HG03108 (cell line): ENCODE measurements around the gene DUSP1.
"Not testable (repeated sequence)": the region's sequence is repeated elsewhere in the genome, so short reads cannot be mapped to it uniquely, and the experiment has no call there.

Source experiments
- ATAC-seq: cut with Tn5 transposase; IDR thresholded peaks from one replicate; pipeline ENCODE4 v1.9.1; 2021; ENCODE audit warnings: moderate library complexity; ENCODE audit not compliant: unreplicated experiment

Gene DUSP1

GRCh38 chr5:172770675-172771438 is at the start of gene DUSP1:
Gene DUSP1, minus strand, starts transcription at chr5:172771195. Its CDS starts 243 bp downstream, at chr5:172770952.
- peak; percentile 42 for ATAC-seq

DNA sequence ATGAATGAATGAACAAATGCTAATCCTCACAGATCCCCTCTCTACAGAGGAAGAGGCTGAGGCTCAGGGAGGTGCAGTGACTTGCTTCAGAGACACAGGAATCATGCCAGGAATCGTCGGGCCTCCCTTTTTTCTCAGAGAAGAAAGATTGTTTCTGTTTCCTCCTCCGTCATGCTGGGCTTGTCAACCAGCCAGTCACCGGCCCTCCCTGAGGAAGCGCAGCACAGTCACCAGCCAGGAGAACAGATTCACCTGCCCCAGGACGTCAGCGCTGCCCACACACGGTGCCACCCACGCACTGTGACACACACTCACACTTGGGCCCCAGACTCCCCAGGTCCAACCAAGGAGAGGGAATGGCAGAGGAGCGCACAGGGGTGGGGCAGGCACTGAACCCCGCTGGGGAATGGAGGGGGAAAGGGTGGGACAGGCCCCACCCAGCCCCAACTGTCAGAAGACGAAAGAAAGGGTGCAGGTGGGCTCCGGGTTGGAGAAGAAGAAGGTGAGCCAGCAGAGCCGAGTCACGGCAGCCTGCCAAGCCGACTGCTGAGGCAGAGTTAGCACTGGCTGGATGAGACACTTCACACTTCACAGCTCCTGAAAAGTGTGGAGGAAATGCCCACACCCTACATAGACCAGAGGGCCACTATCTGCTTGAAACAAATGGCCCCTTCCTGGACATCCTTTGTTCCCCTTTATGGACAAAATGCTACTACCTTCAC is 49.2 kb upstream of the DUSP1 start:
- no peak for ATAC-seq

- ATAC-seq, result no peak
These were observed 48.6 kb upstream of the DUSP1 start for GRCh38 chr5:172819569-172819968.

DNA sequence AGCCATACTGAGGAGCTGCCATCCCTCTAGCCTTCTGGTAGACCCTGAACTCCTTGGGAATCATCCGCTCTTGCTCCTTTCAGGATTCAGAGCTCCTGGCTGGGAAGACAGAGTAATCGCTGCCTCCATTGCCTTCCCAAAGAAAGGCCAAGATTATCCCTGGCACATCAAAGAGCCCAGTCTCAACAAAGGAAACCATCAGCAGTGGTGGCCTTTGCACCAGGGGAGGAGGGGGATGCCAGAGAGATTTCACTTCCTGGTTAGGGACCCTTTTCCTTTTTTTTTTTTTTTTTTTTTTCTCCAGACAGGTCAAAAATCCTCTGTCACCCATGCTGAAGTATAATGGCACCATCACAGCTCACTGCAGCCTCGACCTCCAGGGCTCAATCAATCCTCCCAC is 47.1 kb upstream of the DUSP1 start:
- ATAC-seq, result no peak

GRCh38 chr5:172817664-172818063 is 46.7 kb upstream of the DUSP1 start:
- no peak for ATAC-seq

DNA sequence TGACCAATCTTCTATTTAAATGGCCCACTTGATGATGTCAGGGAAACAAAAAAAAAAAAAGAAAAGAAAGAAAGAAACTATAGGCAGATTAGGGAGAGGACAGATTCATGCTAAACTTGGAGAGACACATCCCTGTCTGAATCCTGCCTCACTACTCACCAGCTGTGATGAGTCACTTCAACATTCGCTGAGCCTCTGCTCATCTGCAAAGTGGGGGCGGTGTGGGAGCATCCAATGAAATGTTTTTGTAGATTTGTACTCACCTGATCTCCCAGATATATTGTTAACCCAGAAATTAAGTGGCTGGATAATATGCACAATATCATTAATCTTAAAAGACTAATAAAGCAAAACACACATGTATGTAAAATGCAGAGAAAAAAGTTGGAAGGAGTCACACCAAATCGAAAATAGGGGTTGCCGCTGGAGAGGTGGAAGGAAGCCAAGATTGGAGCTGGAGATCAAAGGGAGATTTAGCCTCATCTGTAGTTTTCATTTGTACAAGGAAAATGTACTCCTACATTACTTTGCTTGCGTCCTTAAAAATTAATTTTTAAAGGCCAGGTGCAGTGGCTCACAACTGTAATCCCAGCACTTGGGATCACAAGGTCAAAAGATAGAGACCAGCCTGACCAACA is 46.0 kb upstream of the DUSP1 start:
- no peak for ATAC-seq

DNA sequence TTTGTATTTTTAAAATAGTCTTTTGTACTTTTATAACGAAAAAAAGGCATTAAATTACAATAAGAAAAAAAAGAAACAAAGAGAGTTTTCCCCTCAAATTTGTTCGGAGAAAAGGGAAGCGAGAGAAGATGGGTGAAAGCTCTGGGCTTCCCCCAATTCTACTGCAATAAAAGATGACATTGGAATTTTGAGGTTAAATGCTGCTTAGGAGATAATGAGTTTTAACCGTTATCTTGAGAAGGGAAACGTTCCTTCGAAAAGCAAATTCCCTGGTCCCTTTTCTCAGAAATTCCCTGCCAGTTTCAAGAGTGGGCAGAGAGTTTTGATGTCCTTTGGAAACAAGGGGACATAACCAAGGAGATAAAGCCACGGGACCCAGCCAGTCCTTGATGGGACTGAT is 44.6 kb upstream of the DUSP1 start:
- ATAC-seq, result no peak

DNA sequence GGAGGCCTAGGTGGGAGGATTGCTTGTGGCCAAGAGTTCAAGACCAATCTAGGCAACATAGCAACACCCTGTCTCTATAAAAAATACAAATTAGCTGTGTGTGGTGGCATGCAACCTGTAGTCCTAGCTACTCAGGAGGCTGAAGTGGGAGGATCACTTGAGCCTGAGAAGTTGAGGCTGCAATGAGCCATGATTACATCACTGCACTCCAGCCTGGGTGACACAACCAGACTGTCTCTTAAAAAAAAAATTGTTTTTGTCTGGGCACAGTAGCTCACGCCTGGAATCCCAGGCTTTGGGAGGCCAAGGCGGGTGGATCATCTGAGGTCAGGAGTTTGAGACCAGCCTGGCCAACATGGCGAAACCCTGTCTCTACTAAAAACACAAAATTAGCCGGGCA is 40.0 kb upstream of the DUSP1 start:
- ATAC-seq, result not testable (repeated sequence)

DNA sequence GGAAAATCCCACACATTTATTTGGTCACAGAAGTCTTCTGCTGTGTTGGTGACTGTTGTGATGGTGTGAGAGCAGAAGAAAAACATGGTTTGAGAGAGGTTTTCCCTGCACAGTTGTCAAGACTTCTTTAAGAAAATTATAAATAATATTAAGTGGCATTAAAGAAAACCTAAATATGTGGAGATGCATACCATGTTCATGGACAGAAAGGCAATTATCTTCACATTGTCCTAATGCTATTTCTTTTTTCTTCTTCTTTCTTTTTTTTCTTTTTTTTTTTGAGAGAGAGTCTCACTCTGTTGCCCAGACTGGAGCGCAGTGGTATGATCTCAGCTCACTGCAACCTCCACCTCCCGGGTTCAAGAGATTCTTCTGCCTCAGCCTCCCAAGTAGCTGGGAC is 38.8 kb upstream of the DUSP1 start:
- no peak for ATAC-seq

- ATAC-seq, result no peak
These were observed 36.8 kb upstream of the DUSP1 start for GRCh38 chr5:172807766-172808311.

GRCh38 chr5:172806897-172807672 is 36.1 kb upstream of the DUSP1 start:
- ATAC-seq, result peak; percentile 93

- no peak for ATAC-seq
These were observed 34.8 kb upstream of the DUSP1 start for GRCh38 chr5:172805736-172806255.

GRCh38 chr5:172805018-172805683 is 34.2 kb upstream of the DUSP1 start:
- ATAC-seq, result no peak

GRCh38 chr5:172802567-172803176 is 31.7 kb upstream of the DUSP1 start:
- no peak for ATAC-seq

GRCh38 chr5:172802112-172802511 is 31.1 kb upstream of the DUSP1 start:
- no peak for ATAC-seq

- no peak for ATAC-seq
These were observed 30.2 kb upstream of the DUSP1 start for GRCh38 chr5:172801179-172801671.

DNA sequence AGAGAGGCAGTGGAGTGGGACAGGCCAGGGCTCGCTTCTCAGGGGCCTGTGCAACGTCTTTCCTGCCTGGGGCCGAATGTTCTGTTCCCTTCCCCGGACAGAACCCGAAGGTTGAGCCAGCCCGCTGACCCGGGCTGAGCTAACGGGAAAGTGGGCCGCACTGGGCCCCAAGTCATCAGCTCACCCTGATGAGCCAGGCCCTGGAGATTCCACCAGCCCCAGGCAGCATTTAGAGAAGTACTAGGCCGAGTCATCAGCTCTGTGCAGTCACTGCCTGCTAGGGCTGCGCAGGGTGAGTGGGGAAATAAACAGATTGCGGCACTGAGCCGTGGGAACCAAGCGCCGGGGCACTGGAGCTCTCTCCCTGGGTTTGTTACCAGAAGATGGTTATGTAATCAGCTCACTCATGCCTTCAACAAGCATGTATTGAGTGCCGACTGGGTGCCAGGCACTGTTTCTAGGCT is 29.1 kb upstream of the DUSP1 start:
- ATAC-seq, result no peak

GRCh38 chr5:172799416-172799815 is 28.4 kb upstream of the DUSP1 start:
- ATAC-seq, result no peak
